Measurements from ENCODE around the gene FARP1. TPM values are rescaled to one million over a fixed set of nuclear protein-coding genes. Genes with fewer than 3 reads are reported as not detected.

FARP1 gene
- total and polyA plus RNA-seq, 2 of the 13 experiments (the other 11 are each of a cell fraction or from before 2014, with no cell fraction given): 70.6 to 126 TPM

GRCh38 chr13:98278068-98278724 is 135.3 kb downstream of the FARP1 start (continued):
- TF ChIP-seq MTERF4 (CRISPR knock-in tag; IDR thresholded peaks at IDR 0.05): no peak
- no peak for TF ChIP-seq ETV6 (CRISPR knock-in tag; conservative IDR thresholded peaks at IDR 0.05)
- no peak for TF ChIP-seq ZFP36L1 (CRISPR knock-in tag; IDR thresholded peaks at IDR 0.05)
- TF ChIP-seq ZNF280B (CRISPR knock-in tag; IDR thresholded peaks at IDR 0.05; ENCODE audit: borderline replicate concordance): no peak
- no peak for TF ChIP-seq ZNF281 (CRISPR knock-in tag; IDR thresholded peaks at IDR 0.05; ENCODE audit: borderline replicate concordance)
- no peak for TF ChIP-seq GATAD2A (CRISPR knock-in tag; IDR thresholded peaks at IDR 0.05)
- TF ChIP-seq CEBPG (CRISPR knock-in tag; IDR thresholded peaks at IDR 0.05): peak; percentile 45; the same call in 1 of the 2 replicates
- no peak for TF ChIP-seq CBX5 (CRISPR knock-in tag; IDR thresholded peaks at IDR 0.05; ENCODE audit: borderline replicate concordance)
- no peak for TF ChIP-seq ZNF549 (CRISPR knock-in tag; IDR thresholded peaks at IDR 0.05)
- no peak for TF ChIP-seq TCF7L2 (IDR thresholded peaks at IDR 0.05; ENCODE audit: low read depth, low read length)
- TF ChIP-seq ZNF274 (CRISPR knock-in tag; IDR thresholded peaks at IDR 0.05): no peak
- TF ChIP-seq SNAPC4 (CRISPR knock-in tag; IDR thresholded peaks at IDR 0.05): no peak
- TF ChIP-seq MBD4 (IDR thresholded peaks at IDR 0.05; ENCODE audit: borderline replicate concordance, low read length): no peak
- no peak for TF ChIP-seq JARID2 (CRISPR knock-in tag; IDR thresholded peaks at IDR 0.05; ENCODE audit: insufficient replicate concordance)
- TF ChIP-seq ZFP82 (CRISPR knock-in tag; IDR thresholded peaks at IDR 0.05; ENCODE audit: borderline replicate concordance): no peak
- TF ChIP-seq ARID2 (CRISPR knock-in tag; IDR thresholded peaks at IDR 0.05; ENCODE audit: borderline replicate concordance): no peak
- TF ChIP-seq SRF (IDR thresholded peaks at IDR 0.05; ENCODE audit: low read depth, low read length): no peak
- no peak for TF ChIP-seq ZNF333 (CRISPR knock-in tag; IDR thresholded peaks at IDR 0.05; ENCODE audit: borderline replicate concordance)
- TF ChIP-seq MXI1 (IDR thresholded peaks at IDR 0.05; ENCODE audit: borderline replicate concordance, low read depth, low read length): no peak

Data from HepG2 (cell line).